ENCODE data around the gene MRPS2.
"Not testable (repeated sequence)": the region's sequence is repeated elsewhere in the genome, so short reads cannot be mapped to it uniquely, and the experiment has no call there.

The MRPS2 gene

GRCh38 chr9:135500525-135501260, at the start of gene MRPS2:
Gene MRPS2 (plus strand): TSS chr9:135500682. CDS start chr9:135500711, 29 bp downstream.
- peak within 1 kb of the TSS; percentile 76 to 92 for H3K4me3 ChIP-seq
- H3K4me1 ChIP-seq = peaks cover 3 to 35% (median 20%) of the 10 kb centered on the region in 4 donors
- peak; percentile 79 to 94 for TF ChIP-seq CTCF (IDR thresholded peaks at IDR 0.05)
- peak within 1 kb of the TSS; percentile 76 to 81 for H3K27ac ChIP-seq
- intact Hi-C loops (cut with DNase I; ENCODE audit: low total_unique reads) = no loop called here
- peaks cover 13 to 40% (median 30%) of the 10 kb centered on the region in 3 donors for H3K36me3 ChIP-seq
- DNase-seq = peak; percentile 85 to 93
- H3K27me3 ChIP-seq = no peaks in the 10 kb centered on the region
- no peaks in the 10 kb centered on the region for H3K9me3 ChIP-seq

GRCh38 chr9:135450956-135451355, 49.5 kb upstream of the MRPS2 start:
- no peak for TF ChIP-seq CTCF (IDR thresholded peaks at IDR 0.05)
- peaks cover 0 to 21% (median 10%) of the 10 kb centered on the region in 3 donors for H3K9me3 ChIP-seq
- no peaks in the 10 kb centered on the region for H3K4me1 ChIP-seq
- peaks cover 0 to 6% of the 10 kb centered on the region in 2 donors for H3K27me3 ChIP-seq
- DNase-seq = no peak
- H3K4me3 ChIP-seq = no peak overlapping the region
- H3K27ac ChIP-seq = no peak overlapping the region
- H3K36me3 ChIP-seq = no peaks in the 10 kb centered on the region
- intact Hi-C loops (cut with DNase I; ENCODE audit: low total_unique reads) = no loop called here

- H3K27ac ChIP-seq; H3K4me3 ChIP-seq; intact Hi-C loops (cut with DNase I; ENCODE audit: low total_unique reads); H3K27me3 ChIP-seq; H3K4me1 ChIP-seq; H3K36me3 ChIP-seq; DNase-seq: not testable (repeated sequence)
- H3K9me3 ChIP-seq = peaks cover 0 to 21% (median 10%) of the 10 kb centered on the region in 3 donors
These were observed 48.6 kb upstream of the MRPS2 start for GRCh38 chr9:135451909-135452308.

- no peaks in the 10 kb centered on the region for H3K27me3 ChIP-seq
- no peak for TF ChIP-seq CTCF (IDR thresholded peaks at IDR 0.05)
- H3K9me3 ChIP-seq = peaks cover 0 to 21% (median 10%) of the 10 kb centered on the region in 3 donors
- no peaks in the 10 kb centered on the region for H3K4me1 ChIP-seq
- DNase-seq = no peak
- intact Hi-C loops (cut with DNase I; ENCODE audit: low total_unique reads) = no loop called here
- no peak overlapping the region for H3K27ac ChIP-seq
- H3K4me3 ChIP-seq = no peak overlapping the region
- no peaks in the 10 kb centered on the region for H3K36me3 ChIP-seq
These were observed 45.7 kb upstream of the MRPS2 start for GRCh38 chr9:135454737-135455136.

- no peak for TF ChIP-seq CTCF (IDR thresholded peaks at IDR 0.05)
- no peak overlapping the region for H3K27ac ChIP-seq
These were observed 45.0 kb upstream of the MRPS2 start for GRCh38 chr9:135455401-135456030.

GRCh38 chr9:135456436-135457104, 43.9 kb upstream of the MRPS2 start:
- Histone ChIP-seq H3K9me3 (peaks cover 0 to 21% (median 10%) of the 10 kb centered on the region in 3 donors), H3K27me3 (peaks cover 0 to 3% of the 10 kb centered on the region in 2 donors), H3K27ac (no peak overlapping the region), H3K36me3 (no peaks in the 10 kb centered on the region), H3K4me1 (no peaks in the 10 kb centered on the region), H3K4me3 (no peak overlapping the region)
- no peak for TF ChIP-seq CTCF (IDR thresholded peaks at IDR 0.05)
- no peak for DNase-seq
- intact Hi-C loops (cut with DNase I; ENCODE audit: low total_unique reads) = no loop called here

More at GRCh38 chr9:135455401-135456030, 45.0 kb upstream of the MRPS2 start:
- peaks cover 0 to 21% (median 10%) of the 10 kb centered on the region in 3 donors for H3K9me3 ChIP-seq
- no peaks in the 10 kb centered on the region for H3K36me3 ChIP-seq
- H3K4me3 ChIP-seq = no peak overlapping the region
- H3K4me1 ChIP-seq = no peaks in the 10 kb centered on the region
- intact Hi-C loops (cut with DNase I; ENCODE audit: low total_unique reads) = no loop called here
- H3K27me3 ChIP-seq = peaks cover 0 to 3% of the 10 kb centered on the region in 2 donors
- no peak for DNase-seq

- intact Hi-C loops (cut with DNase I; ENCODE audit: low total_unique reads); H3K27ac ChIP-seq; H3K4me1 ChIP-seq; H3K27me3 ChIP-seq; H3K36me3 ChIP-seq; DNase-seq; H3K4me3 ChIP-seq: not testable (repeated sequence)
- peaks cover 0 to 20% (median 10%) of the 10 kb centered on the region in 3 donors for H3K9me3 ChIP-seq
These were observed 42.0 kb upstream of the MRPS2 start for GRCh38 chr9:135458478-135458877.
